Lung microvascular endothelial cell (primary cell): Measurements from ENCODE around the gene CUBN. TPM values are rescaled to one million over a fixed set of nuclear protein-coding genes. Genes with fewer than 3 reads are reported as not detected.
"Not testable (repeated sequence)": the region's sequence is repeated elsewhere in the genome, so short reads cannot be mapped to it uniquely, and the experiment has no call there.

Experiments
- DNase-seq, 2 donors: peaks; one replicate each; pipeline versions ENCODE4 v3.0.0 to v3.0.0-alpha.2; 2010; ENCODE audit warnings: low read depth in 2 of 2
- total RNA-seq: library from RNA; depleted of rRNA; stranded (reverse); fragments of >200 nt; gene quantifications from 2 replicates; pipeline ENCODE4 v1.2.1, GENCODE V29; 2014

Gene CUBN
- total RNA-seq, 1 donor from 2014 or later, result 4.2 TPM

DNA sequence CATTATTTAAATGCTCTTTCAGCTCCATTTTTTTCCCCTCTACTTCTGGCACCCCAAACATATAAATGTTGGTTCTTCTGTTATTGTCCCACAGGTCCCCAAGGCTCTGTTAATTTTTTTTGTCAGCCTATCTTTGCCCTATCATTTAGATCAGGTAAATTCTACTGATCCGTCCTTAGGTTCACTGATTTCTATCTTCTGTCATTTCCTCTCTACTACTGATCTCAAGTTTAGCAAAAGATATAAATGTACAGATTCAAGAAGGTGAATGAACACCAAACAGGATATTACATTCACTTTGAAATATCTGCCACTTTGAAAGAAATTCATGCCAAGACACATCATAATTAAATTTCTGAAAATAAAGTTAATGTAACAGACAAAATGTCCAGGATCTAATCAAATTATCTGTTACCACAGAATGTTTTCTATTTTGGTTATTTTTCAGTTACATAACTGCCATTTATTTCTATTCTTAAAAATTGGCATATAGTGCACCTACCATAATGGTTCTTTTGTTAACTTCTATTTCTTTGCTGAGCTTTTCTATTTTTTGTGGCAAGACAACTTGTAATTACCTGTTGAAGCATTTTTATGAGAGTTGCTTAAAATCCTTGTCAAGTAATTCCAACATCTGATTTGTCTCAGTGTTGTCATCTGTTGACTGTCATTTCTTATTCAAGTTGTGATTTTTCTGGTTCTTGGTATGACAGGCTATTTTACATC, 12.1 kb upstream of the CUBN start:
- DNase-seq, result no peak

- DNase-seq, result no peak
Measured at GRCh38 chr10:17140386-17140761, 10.8 kb upstream of the CUBN start.

DNA sequence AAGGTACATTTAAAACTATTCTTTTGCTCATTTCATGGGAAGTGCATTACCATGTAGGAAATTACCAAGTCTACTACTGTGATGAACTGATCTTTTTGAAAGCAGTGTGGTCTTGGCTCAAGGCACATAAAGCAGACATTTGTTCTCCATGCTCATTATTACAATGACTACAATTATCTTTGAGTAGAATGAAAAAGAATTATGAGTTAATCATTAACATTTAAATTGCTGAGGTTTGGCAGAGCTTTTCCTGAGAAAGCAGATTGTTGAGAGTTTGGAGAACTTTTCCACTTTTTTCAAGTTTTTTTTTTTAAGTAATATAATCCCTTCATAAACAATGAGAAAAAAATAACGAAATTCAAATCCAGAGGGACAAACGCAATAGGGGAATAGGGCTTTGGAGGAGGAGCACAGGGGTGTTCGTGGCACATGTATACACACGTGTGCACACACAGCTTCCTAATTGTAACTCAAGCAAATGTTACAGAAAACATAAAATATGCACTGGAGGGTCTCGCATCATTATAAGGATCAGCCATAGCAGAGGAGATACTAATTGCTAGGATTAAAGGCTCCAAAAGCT, 8.9 kb upstream of the CUBN start:
- no peak for DNase-seq

GRCh38 chr10:17134737-17135260, 5.2 kb upstream of the CUBN start:
- no peak for DNase-seq

GRCh38 chr10:17134282-17134681, 4.7 kb upstream of the CUBN start:
- no peak for DNase-seq

GRCh38 chr10:17128261-17128660, 1.4 kb downstream of the CUBN start:
- no peak for DNase-seq

DNA sequence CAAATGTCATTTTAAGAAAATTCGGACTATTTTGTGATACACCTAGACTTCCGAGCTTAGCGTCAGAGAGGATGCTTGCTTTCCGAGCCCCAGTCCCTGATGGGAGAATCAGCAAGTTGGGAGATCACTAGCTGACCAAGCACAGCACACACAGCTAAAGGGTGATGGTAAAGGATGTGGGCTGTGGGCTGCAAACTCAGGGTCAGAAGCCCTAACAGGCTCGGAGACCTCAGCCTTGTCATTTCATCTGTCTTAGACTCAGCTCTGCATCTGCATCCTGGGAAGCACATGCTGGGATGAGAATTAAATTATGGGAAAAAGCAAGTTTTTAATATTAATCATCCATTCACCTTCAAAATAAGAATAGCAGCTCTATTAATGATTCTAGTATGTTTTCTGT, 3.3 kb downstream of the CUBN start:
- no peak for DNase-seq

- no peak for DNase-seq
Measured at GRCh38 chr10:17125206-17125893, 4.3 kb downstream of the CUBN start.

DNA sequence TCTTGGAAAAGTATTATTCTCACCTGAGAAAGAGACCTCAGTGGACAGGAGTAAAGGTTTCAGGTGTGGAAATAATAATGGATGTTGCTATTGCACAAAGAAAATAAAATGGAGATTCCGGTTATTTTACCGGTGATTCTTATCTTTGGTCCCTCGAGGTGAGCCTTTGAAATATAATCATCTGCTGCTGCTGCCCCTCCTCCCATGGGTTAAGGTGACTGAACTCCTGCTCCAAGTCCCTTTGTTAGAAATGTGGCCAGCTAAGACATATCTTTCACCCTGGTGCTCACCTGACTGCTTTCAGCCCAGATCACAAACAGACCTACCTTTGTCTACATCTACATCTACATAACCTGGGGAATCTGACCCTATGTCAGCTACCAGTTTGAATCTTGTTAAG, 5.7 kb downstream of the CUBN start:
- no peak for DNase-seq

GRCh38 chr10:17122726-17123661, 6.6 kb downstream of the CUBN start:
- DNase-seq, result peak in 1 of 2 donors; percentile 59

GRCh38 chr10:17122052-17122451, 7.6 kb downstream of the CUBN start:
- DNase-seq, result no peak

DNA sequence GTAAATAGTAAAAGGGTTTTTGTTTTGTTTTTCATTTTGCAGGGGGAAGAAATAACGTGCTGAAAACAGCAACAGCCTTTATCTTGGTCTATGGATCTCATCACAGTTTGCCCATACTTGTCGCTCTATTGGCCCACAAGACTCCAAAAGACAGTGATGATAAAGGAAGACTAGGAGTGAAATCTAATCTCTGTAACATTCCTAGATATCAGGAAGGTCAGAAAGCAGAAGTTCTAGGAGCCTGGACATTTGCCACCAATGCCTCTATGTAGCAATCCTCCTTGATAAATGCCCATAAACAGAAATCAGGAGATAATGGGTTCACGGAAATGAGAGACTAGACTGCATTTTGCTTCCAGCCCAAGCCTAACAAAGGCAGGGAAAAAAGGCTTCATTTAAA, 8.9 kb downstream of the CUBN start:
- DNase-seq, result no peak

- no peak for DNase-seq
Measured at GRCh38 chr10:17119845-17120244, 9.8 kb downstream of the CUBN start.

- DNase-seq, result peak in 1 of 2 donors; percentile 31
Measured at GRCh38 chr10:17116193-17116592, 13.4 kb downstream of the CUBN start.

GRCh38 chr10:17115683-17116082, 13.9 kb downstream of the CUBN start:
- peak; percentile 6 to 17 for DNase-seq

DNA sequence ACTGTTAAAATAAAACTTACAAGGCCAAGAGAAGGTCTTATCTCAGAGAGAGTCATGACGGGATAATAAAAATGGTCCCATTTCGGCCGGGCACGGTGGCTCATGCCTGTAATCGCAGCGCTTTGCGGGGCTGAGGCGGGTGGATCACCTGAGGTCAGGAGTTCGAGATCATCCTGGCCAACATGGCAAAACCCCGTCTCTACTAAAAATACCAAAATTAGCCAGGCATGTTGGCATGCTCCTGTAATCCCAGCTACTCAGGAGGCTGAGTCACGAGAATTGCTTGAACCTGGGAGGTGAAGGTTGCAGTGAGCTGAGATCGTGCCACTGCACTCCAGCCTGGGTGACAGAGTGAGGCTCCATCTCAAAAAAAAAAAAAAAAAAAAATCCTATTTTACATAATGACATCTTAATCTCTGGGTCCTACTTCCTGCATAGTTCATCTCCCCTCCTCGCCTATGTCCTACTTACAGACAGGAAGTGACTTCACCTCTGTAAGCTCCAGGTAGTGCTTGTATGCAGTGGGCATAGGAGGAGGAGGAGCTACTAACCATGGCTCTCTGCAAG, 14.7 kb downstream of the CUBN start:
- not testable (repeated sequence) for DNase-seq

- DNase-seq, result peak in 1 of 2 donors; percentile 8
Measured at GRCh38 chr10:17113889-17114540, 15.6 kb downstream of the CUBN start.

GRCh38 chr10:17113346-17113745, 16.3 kb downstream of the CUBN start:
- DNase-seq, result no peak

DNA sequence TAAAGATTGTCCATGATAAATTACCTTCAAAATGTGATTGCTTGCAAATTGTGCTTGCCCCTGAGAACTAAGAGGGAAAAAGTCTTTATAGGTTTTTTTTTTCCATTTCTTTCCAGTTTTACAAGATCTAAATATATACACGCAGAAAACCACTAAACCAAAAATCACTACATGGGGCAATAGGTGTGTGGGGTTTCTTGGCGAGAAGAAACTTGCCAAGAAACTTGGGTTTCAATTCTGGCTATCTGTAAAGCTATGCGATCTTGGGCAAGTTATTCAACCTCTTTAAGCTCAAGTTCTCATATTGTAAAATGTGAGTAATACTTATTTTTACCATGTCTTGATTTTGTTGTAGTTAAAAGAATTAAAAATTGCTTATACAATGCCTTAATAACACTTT, 17.0 kb downstream of the CUBN start:
- DNase-seq, result no peak

- peak in 1 of 2 donors; percentile 70 for DNase-seq
Measured at GRCh38 chr10:17109475-17110207, 20.0 kb downstream of the CUBN start.
